ENCODE results near the gene RTN4.
"Not testable (repeated sequence)": the region's sequence is repeated elsewhere in the genome, so short reads cannot be mapped to it uniquely, and the experiment has no call there.

GRCh38 chr2:55053225-55053624 is 3.0 kb upstream of the RTN4 start:
- not testable (repeated sequence) for TF ChIP-seq CTCF (IDR thresholded peaks at IDR 0.05; ENCODE audit: low read length); EZH2 (IDR thresholded peaks at IDR 0.05; ENCODE audit: borderline replicate concordance, low read length)
